ENCODE data around the gene MIER1.
A peak's percentile ranks its signal among the peaks of the same experiment; 100 is the strongest.
"Not testable (repeated sequence)": the region's sequence is repeated elsewhere in the genome, so short reads cannot be mapped to it uniquely, and the experiment has no call there.

MIER1 gene

DNA sequence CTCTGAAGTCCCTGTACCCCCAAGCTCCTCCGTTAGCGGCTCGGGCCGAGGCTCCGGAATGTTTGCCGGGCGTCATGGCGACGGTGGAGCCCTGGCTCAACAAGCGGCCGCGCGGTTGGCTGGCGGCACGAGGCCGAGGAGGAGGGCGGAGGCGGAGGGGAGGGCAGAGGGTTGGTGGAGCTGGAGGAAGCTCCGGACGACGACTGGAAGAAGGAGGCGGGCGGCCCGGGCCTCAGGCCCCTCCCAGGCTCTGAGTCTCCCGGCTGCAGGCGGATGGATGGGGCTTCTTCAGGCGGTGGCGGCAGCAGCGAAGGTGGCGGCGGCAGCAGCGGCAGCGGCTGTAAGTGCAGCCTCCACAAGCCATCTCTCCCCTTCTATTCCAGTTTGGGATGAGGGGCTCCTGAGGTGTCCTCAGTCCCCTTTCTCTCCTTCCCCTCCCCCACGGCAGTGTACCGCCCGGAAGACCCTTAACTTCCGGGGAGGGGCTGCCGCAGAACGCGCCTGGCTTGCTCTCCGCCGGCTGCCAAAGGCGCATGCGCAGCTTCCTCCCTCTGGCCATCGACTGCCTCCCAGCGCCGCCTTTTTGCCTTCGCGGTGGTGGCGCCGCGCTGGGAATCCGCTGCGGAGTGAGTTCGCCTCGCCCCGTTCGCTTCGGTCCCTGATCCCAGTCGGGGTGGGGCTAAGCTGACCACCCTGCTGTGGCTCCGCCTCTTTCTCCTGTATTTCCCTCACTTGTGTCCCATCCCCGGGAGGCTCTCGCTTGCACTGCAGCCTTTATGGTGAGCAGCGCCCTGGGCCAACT is at the start of gene MIER1, which contains the start of gene DNAI4:
Gene MIER1 (plus strand): TSS at position 235 of the 802 bp plus-strand sequence. CDS start 39 bp downstream, at position 274.
Gene DNAI4 (minus strand): TSS at position 101 of the 802 bp plus-strand sequence. CDS start 25 bp downstream, at position 76.
- DNase-seq, result peak; percentile 95 to 97

DNA sequence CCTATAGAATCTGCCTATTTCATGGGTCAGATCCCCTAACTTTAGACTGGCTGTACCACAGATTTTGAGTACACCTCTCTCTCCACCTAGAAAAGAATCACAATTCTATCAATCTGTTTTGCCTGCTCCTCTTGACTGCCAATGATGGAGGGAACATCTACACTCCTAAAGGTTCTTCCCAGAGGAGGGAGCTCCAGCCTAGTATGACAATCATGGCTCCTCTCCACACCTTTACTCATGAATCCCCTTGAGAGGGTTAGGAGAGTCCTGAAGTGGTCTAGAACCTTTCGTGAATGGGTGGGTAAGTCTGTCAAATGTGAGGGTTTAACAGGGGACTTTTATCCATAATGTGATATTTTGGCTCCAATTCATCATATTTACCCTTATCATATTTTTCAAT is 48.1 kb upstream of the MIER1 start:
- no peak for DNase-seq

- DNase-seq, result no peak
Measured at GRCh38 chr1:66889030-66889429, 35.8 kb upstream of the MIER1 start.

GRCh38 chr1:66890621-66891020 is 34.2 kb upstream of the MIER1 start:
- peak in 1 of 2 experiments; percentile 7 for DNase-seq

DNA sequence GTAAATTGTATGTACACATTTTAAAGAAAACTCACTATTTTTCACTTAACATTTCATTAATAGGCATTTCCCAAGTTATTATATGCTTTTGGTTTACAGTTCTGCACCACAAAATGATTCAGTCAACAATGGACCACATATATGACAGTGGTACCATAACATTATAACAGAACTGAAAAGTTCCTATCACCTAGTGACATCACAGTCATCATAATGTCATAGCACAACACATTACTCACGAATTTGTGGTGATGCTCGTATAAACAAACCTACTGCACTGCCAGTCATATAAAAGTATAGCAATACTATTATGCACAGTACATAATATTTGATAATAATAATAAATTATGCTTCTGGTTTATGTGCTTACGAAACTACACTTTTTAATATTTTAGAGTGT is 31.1 kb upstream of the MIER1 start:
- DNase-seq, result no peak

DNA sequence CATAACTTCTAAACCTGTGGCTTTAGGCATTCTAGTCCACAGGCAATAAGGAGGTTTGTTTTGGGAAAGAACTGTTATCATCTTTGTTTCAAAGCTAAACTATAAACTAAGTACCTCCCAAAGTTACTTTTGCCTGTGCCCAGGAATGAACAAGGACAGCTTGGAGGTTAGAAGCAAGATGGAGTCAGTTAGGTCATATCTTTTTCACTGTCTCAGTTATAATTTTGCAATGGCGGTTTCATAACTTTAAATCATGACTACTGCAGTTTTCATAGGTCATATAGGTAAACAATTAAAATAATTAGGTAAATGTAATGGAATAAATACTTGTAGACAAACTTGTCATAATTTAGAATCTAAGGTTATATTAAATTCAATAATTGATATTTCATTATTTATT is 9.6 kb upstream of the MIER1 start:
- not testable (repeated sequence) for DNase-seq

GRCh38 chr1:66916320-66916719 is 8.5 kb upstream of the MIER1 start:
- DNase-seq, result no peak

DNA sequence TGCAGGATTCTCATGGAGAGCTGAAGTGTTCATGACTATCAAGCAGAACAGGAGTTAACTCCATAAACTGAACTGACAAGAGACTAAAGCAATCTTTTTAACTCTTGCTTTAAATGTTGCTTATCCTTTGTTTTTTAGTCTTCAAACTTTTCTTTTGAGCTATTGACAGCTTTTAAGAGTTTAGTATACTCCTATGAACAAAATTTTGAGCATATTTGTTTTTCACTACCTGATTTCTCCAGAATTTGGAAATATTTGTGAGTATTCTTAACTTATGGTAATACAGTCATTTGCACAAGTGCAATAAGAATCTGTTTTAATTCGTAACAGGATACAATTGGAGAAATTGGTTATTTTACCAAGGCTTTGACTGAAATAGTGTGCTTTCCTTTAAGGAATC is 7.3 kb upstream of the MIER1 start:
- no peak for DNase-seq

DNA sequence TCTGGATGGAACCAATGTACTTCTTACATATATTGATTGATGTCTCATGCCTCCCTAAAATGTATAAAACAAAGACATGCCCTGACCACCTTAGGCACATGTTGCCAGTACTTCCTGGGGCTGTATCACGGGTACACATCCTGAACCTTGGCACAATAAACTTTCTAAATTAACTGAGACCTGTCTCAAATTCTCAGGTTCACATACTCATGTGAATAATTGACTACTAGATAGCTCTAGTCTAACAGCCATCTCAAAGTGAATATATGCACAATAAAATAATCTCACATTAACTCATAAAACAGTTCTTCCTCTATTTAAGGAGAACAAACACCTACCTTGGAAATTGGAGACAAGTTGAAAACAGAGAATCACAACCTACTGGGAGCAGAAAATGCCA is 5.7 kb upstream of the MIER1 start:
- DNase-seq, result no peak

DNA sequence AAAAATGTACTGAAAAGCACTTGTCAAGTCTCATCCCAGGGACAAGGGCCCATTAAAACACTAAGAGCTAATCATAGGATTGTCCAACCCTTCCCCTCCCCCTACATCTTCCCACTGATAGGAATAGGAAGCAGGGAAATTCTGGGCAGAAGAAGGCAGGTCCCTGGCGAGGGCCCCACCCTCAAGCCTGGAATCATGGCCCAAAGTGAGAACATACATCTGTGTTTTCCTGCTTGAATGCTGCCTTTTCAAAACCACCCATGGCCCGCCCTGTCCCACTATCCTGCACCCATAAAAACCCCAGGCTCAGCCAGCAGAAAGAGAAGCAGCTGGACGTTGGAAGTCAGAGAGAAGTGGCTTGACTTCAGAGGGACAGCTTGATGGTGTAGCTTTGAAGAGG is 5.0 kb upstream of the MIER1 start:
- DNase-seq, result no peak

- DNase-seq, result no peak
Measured at GRCh38 chr1:66920543-66920942, 4.2 kb upstream of the MIER1 start.

- no peak for DNase-seq
Measured at GRCh38 chr1:66925558-66925910, 744 bp downstream of the MIER1 start.

- peak; percentile 23 to 36 for DNase-seq
Measured at GRCh38 chr1:66925944-66926343, 1.2 kb downstream of the MIER1 start.

DNA sequence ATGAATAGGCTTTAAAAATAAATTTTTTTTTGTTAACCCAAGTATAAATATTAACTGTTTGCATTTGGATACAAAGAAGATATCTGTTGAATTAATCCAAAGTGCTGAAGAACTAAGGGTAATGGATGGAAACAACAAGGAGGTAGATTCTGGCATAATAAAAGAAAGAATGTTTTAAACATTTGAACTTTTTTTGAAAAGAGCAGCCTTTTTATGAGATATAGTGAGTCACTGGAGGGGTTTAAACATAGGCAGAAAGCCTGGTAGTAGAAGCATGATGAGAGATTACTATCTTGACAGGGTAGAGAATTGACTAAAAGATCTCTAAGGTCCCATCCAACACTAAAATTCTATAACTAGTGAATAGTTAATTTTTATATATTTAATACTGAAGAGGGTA is 2.7 kb downstream of the MIER1 start:
- DNase-seq, result no peak

- peak in 1 of 2 experiments; percentile 28 for DNase-seq
Measured at GRCh38 chr1:66929146-66929688, 4.4 kb downstream of the MIER1 start.

DNA sequence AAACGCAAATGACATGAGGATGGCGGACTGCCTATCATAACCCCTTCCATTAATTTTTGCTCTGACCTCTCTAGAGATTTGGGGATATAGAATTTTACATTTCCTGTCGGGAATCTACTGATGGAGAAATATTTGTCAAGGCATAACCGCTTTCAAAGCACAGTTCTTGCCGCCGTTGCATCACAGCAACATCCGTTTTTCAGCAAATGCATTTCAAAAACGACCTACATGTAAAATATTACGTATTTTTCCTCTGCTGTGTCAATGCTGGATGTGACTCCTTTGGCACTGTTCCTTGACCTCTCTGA is 4.9 kb downstream of the MIER1 start:
- no peak for DNase-seq

- peak; percentile 86 to 93 for DNase-seq
Measured at GRCh38 chr1:66929999-66930822, 5.4 kb downstream of the MIER1 start.

DNA sequence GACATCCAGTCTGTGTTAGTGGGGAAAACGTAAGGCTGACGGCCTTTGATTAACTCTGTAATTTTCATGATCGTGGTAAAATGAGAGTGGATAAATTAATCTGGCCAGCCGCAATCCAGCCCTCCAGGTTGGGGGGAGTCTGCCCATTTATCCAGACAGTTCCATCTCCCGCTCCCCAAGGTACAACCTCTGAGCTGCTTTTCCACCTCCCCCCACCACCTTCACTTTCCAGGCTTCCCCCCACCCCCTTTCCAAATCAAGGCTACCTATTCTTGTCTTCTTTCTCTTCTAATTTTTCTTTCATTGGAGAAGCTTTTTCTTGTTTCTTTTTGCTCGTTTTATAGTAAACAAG is 6.0 kb downstream of the MIER1 start:
- peak in 1 of 2 experiments; percentile 63 for DNase-seq

DNA sequence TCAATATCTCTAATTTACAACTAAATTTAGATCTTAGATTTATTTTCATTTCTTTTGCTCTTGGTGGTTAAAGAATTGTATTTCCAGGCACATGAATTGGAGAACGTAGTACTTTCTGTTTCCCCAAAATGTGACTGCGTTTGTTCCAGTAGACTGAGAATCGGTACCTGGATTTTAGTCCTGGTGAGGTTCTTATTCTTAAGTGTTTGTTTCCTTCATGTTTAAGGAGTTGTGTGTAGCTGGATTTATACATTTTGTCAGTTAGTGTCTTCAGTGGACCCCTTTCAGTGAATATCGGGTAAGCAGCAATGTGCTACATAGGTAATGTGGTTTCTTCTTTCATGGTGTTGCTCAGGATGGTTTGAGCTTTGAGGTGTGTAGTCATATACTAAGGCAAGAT is 6.8 kb downstream of the MIER1 start:
- DNase-seq, result peak; percentile 17 to 41

DNA sequence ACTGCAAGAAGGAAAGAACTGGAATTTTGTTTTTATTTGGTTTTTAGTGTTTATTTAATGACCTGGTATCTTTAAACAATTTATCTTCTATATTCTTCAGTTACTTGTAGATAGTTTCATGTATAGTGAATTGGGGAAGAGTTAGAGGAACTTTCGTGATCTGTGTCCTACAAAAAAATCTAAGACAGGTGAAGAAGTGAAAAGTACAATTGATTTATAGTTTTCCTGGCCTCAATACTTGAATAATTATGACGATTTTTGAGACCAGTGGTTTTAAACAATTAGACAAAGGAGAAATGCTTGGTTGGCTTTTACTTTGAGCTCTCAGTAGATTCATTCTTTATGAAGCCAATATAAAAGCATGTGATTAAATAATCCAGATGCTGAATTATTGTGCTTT is 7.5 kb downstream of the MIER1 start:
- DNase-seq, result no peak

DNA sequence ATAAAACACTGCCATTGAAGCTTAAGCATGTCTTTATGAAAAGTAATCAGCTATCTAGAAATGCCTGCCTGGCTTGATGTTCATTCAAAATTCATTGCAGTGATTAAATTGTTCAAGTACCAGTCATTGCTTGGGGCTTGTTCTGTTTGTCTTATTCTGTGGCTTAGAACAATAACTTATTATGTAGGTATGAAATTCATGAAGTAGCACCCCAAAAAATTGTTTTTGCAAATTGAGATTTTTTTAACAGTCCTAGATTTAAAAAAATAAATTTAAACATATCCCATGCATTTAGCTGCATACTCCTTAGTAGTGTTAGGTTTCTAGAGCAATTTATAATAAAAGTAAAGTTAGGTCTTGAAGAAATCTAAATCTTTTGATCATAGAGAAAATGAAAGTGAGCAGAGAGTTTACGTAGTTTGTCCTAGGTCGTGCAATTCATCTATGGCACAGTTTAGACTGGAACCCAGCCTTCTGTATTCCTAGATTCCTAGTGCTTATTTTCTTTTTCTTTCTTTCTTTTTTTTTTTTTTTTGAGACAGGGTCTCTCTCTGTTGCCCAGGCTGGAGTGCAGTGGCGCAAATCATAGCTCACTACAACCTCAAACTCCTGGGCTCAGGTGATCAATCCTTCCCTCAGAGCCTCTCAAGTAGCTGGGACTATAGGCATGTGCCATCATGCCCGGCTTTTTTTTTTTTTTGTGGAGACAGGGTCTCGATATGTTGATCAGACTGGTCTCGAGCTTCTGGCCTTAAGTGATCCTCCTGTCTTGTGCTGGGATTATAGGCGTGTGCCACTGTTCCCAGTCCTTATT is 9.3 kb downstream of the MIER1 start:
- no peak for DNase-seq

GRCh38 chr1:66937529-66938234 is 12.9 kb downstream of the MIER1 start:
- no peak for DNase-seq
